HG03066 (cell line): Measurements from ENCODE around the gene SKP1.

Experiments used
- ATAC-seq: cut with Tn5 transposase; IDR thresholded peaks from one replicate; pipeline ENCODE4 v1.9.1; 2021; ENCODE audit warnings: low read depth; ENCODE audit not compliant: unreplicated experiment

The SKP1 gene

GRCh38 chr5:134113902-134114875 is 62.6 kb downstream of the SKP1 start, which contains the start of gene TCF7:
TCF7 (plus strand) TSS chr5:134114681; CDS start chr5:134114907, 226 bp downstream.
- peak; percentile 80 for ATAC-seq

- no peak for ATAC-seq
Observed at GRCh38 chr5:134113363-134113889, 63.3 kb downstream of the SKP1 start.

- ATAC-seq: no peak
Observed at GRCh38 chr5:134112726-134113362, 63.9 kb downstream of the SKP1 start.

GRCh38 chr5:134111741-134112647 is 64.8 kb downstream of the SKP1 start:
- ATAC-seq: no peak

- no peak for ATAC-seq
Observed at GRCh38 chr5:134110382-134110781, 66.4 kb downstream of the SKP1 start.

GRCh38 chr5:134107779-134108178 is 69.0 kb downstream of the SKP1 start:
- ATAC-seq: no peak

GRCh38 chr5:134106991-134107701 is 69.6 kb downstream of the SKP1 start:
- ATAC-seq: no peak

GRCh38 chr5:134103998-134104654 is 72.6 kb downstream of the SKP1 start:
- no peak for ATAC-seq

- ATAC-seq: no peak
Observed at GRCh38 chr5:134103397-134103796, 73.4 kb downstream of the SKP1 start.

- no peak for ATAC-seq
Observed at GRCh38 chr5:134101686-134102439, 74.9 kb downstream of the SKP1 start.

- peak; percentile 82 for ATAC-seq
Observed at GRCh38 chr5:134100283-134101091, 76.3 kb downstream of the SKP1 start.

- no peak for ATAC-seq
Observed at GRCh38 chr5:134099939-134100282, 76.8 kb downstream of the SKP1 start.

- no peak for ATAC-seq
Observed at GRCh38 chr5:134099288-134099872, 77.4 kb downstream of the SKP1 start.
